Uterus (tissue), 2 donors: ENCODE measurements around the gene AKAP7.

Experiments used
- CTCF ChIP-seq, 4 experiments: fragments of 200-600 bp in 2 of 4; fragments of 450-650 bp in 2 of 4; sonication (generic) in 2 of 4; IDR thresholded peaks; one replicate each; pipeline ENCODE4 v1.5.1; 2016 to 2019; ENCODE audit warnings: antibody characterized with exemption in 4 of 4, mild to moderate bottlenecking in 2 of 4, moderate library complexity in 1 of 4
- POLR2A ChIP-seq, 2 donors: fragments of 450-650 bp; IDR thresholded peaks; one replicate each; pipeline ENCODE4 v1.6.1; 2016; ENCODE audit warnings: antibody characterized with exemption in 2 of 2, mild to moderate bottlenecking in 1 of 2, moderate library complexity in 1 of 2

DNA sequence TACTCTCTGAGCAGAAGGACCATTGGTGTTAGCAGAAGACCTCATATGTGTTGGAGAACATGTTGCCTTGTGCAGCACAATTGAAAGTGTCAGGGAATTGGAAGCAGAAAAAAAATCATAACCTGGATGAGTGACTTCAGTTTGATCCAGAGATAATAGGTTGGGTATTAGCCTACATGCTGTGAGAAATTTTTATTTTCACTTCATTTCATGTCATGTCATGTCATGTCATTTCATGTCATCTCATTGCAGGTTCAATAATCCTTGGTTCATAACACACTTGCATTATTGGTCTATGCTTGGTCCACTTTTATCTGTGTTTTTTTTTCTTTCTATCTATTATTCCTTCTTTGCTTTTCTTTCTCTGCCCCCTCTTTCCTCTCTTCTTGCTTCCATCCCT is 34.3 kb downstream of the AKAP7 start:
- TF ChIP-seq CTCF (IDR thresholded peaks at IDR 0.05) (no peak), POLR2A (IDR thresholded peaks at IDR 0.05) (no peak)
